Bone marrow (tissue), 2 donors: ENCODE measurements around the gene WDR76.

ENCODE experiments used
- DNase-seq, 2 donors: peaks; one replicate each; lab custom pipeline; 2025; lab: John Stamatoyannopoulos, UW

The WDR76 gene

DNA sequence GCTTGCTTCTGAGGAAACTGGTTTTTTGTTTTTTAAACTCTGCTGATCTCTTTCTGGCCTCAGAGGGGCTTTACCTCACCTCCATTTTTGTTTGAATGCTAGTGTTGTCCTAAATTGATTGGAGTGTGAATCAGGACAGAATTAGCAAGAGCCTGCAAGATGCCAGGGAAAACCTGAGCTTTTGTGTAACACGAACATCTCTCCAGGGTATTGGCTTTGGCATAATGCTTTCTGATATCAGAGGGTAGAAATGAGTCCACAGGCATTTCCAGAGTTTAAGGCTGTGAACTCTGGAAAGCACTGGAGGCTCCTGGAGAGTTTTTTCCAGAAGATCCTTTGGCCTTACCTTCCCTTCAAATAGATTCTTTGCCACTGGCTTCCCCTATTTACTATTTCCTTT is 87.1 kb downstream of the WDR76 start:
- no peak for DNase-seq

DNA sequence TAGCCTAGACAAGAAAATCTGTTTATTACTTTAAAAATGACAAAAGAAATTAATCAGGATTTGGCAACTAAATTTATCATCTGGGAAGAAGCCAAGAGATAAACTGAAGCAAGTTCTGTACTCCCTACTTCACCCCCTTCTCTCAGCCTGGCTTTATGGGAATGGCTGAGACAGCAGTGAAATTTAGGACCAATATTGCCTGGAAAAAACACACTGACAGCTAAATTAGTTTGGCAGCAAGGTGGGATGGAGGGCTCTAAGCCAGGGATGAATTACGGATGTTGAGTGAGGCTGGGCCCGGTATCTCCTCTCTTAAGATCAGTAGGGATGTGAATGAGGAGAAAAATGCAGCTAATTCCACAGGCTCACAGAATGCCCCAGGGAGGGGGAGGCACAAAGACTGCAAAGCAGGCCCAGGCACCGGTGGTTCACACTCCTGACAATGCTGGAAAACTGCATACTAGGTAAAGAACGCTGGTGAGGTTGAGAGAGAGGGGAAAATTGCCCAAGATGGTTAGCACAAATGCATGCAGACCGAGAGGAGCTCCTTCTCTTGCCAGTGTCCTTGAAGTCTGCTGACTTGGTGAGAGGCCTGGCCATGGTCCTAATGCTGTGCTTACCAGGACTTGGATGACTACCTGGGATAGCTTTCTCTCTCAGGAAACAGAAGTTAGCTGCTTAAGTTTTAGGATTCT is 89.0 kb downstream of the WDR76 start:
- no peak for DNase-seq

DNA sequence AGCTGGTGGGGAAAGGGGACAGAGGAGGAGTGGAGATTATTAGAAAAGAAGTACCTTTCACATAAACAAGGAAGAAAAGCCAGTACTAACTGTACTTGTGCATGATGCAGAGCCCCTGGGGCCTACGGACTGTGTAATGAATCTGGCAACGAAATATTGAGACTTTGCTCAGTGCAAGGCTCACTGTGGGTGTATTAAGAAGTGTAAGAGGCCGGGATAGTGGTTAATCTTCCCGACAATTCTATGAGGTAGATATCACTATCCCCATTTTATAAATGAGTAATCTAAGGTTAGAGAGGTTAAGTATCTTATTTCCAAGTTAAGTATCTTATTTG is 89.5 kb downstream of the WDR76 start:
- DNase-seq = no peak
